ENCODE data around the gene CCDC85A. TPM values are rescaled to one million over a fixed set of nuclear protein-coding genes. Genes with fewer than 3 reads are reported as not detected.

CCDC85A gene
- total and polyA plus RNA-seq, 2 of the 4 experiments (the other 2 are of a cell fraction) = 1.1 to 2.2 TPM

- H4K20me1 ChIP-seq (ENCODE audit: insufficient read depth, low read length) = no peaks in the 10 kb centered on the region
- no peak overlapping the region for H3K56ac ChIP-seq (ENCODE audit: extremely low read depth, insufficient read depth, low read length)
- in situ Hi-C loops (cut with MboI; ENCODE audit: low sequenced_read_pairs) (no loop called here), dilution Hi-C loops (cut with HindIII; ENCODE audit: low sequenced_read_pairs, unreplicated experiment) (no loop called here), intact Hi-C loops (cut with micrococcal nuclease) (no loop called here)
- H2AK9ac ChIP-seq (replicated peaks; ENCODE audit: low read depth, low read length, poor library complexity) = no peak overlapping the region
- ChIA-PET POLR2A (ENCODE audit: unreplicated experiment) (no interaction called here), CTCF (no interaction called here)
- no peak overlapping the region for H2AK5ac ChIP-seq (ENCODE audit: low read depth, low read length)
- no peaks in the 10 kb centered on the region for H3K79me1 ChIP-seq (ENCODE audit: low read depth in 1 of 2, low read length in 2 of 2)
- no peak for TF ChIP-seq CTCF (conservative IDR thresholded peaks at IDR 0.05; ENCODE audit: low read depth, low read length)
- no peak for TF ChIP-seq SMC3 (IDR thresholded peaks at IDR 0.05; ENCODE audit: low read depth, low read length)
- no peak for TF ChIP-seq RCOR1 (IDR thresholded peaks at IDR 0.05; ENCODE audit: insufficient replicate concordance, low read length)
- no peak for TF ChIP-seq FOS (IDR thresholded peaks at IDR 0.05; ENCODE audit: low read depth, low read length)
- TF ChIP-seq USF2 (IDR thresholded peaks at IDR 0.05; ENCODE audit: low read depth, low read length) = no peak
- no peak for TF ChIP-seq CEBPB (IDR thresholded peaks at IDR 0.05; ENCODE audit: low read depth, low read length)
- no peak for TF ChIP-seq ELK1 (IDR thresholded peaks at IDR 0.05; ENCODE audit: borderline replicate concordance, low read depth, low read length)
- no peak for TF ChIP-seq POLR2A (IDR thresholded peaks at IDR 0.05; ENCODE audit: low read depth, low read length)
- TF ChIP-seq RFX5 (IDR thresholded peaks at IDR 0.05; ENCODE audit: low read depth, low read length) = no peak
- TF ChIP-seq MAFK (IDR thresholded peaks at IDR 0.05; ENCODE audit: low read depth, low read length) = no peak
- TF ChIP-seq BHLHE40 (IDR thresholded peaks at IDR 0.05; ENCODE audit: low read depth, low read length) = no peak
- no peak for TF ChIP-seq RAD21 (IDR thresholded peaks at IDR 0.05; ENCODE audit: low read length)
- TF ChIP-seq MAZ (IDR thresholded peaks at IDR 0.05; ENCODE audit: borderline replicate concordance, low read depth, low read length) = no peak
- H4K8ac ChIP-seq (ENCODE audit: low read depth in 2 of 2, low read length in 2 of 2) = no peak overlapping the region
- no peak overlapping the region for H4K91ac ChIP-seq (ENCODE audit: insufficient read depth, low read depth, low read length)
- H3K9ac ChIP-seq (ENCODE audit: low read depth, low read length) = no peak overlapping the region
- H2AFZ ChIP-seq (replicated peaks; ENCODE audit: low read length, poor library complexity) = no peak overlapping the region
- DNase-seq (no peak), ATAC-seq (ENCODE audit: low read depth) (no peak)
- H3K14ac ChIP-seq (replicated peaks; ENCODE audit: low read depth, low read length) = no peak overlapping the region
- BruUV-seq (replicated peaks) = no TSS peak
- H2BK120ac ChIP-seq (ENCODE audit: low read depth, low read length) = no peak overlapping the region
- H3K27me3 ChIP-seq (ENCODE audit: control insufficient read depth, insufficient read depth, low read length) = no peaks in the 10 kb centered on the region
- H2BK15ac ChIP-seq (ENCODE audit: low read depth, low read length) = no peak overlapping the region
- no peak overlapping the region for H4K5ac ChIP-seq (ENCODE audit: low read depth, low read length)
- no peaks in the 10 kb centered on the region for H3K4me1 ChIP-seq (ENCODE audit: control insufficient read depth, insufficient read depth, low read length)
- no peak overlapping the region for H3K4ac ChIP-seq (ENCODE audit: low read depth, low read length)
- H3K23ac ChIP-seq (ENCODE audit: low read depth, low read length) = no peak overlapping the region
- H3K4me2 ChIP-seq (ENCODE audit: low read depth, low read length) = no peak overlapping the region
- H2BK20ac ChIP-seq (ENCODE audit: low read depth, low read length) = no peak overlapping the region
- 0 out of 2 replicates have a peak, but pooled peaks cover 2% of the 10 kb centered on the region for H3K9me3 ChIP-seq (ENCODE audit: control insufficient read depth, insufficient read depth, low read length)
- WGBS, 2 experiments (ENCODE audit: extremely low coverage in 2 of 2, insufficient read length in 1 of 2) = no CpG with 5 or more reads among the region's 1 CpG
- H3K9me1 ChIP-seq (ENCODE audit: insufficient read depth, low read length) = no peaks in the 10 kb centered on the region
- H3K4me3 ChIP-seq (ENCODE audit: insufficient read depth, low read depth, low read length) = no peak overlapping the region
- H3K36me3 ChIP-seq (ENCODE audit: control insufficient read depth, insufficient read depth, low read length) = no peaks in the 10 kb centered on the region
- H2BK5ac ChIP-seq (ENCODE audit: low read depth, low read length, poor library complexity, severe bottlenecking) = no peak overlapping the region
- H3K18ac ChIP-seq (ENCODE audit: low read depth, low read length) = no peak overlapping the region
- no peak overlapping the region for H3K27ac ChIP-seq (ENCODE audit: insufficient read depth, low read length)
Measured at GRCh38 chr2:56382466-56382865, 198.7 kb downstream of the CCDC85A start.

All from IMR-90 (cell line).